RWPE1 (cell line): Measurements from ENCODE around the gene TSSK6.
A peak's percentile ranks its signal among the peaks of the same experiment; 100 is the strongest.

Experiments
- CTCF ChIA-PET: fragments of 350-600 bp; sonication (Branson Sonifier 250); formaldehyde crosslinking; extraction: SDS; loops from one replicate; lab custom pipeline; 2021; lab: Yijun Ruan, JAX
- POLR2A ChIA-PET: fragments of 400-600 bp; formaldehyde crosslinking; extraction: SDS; loops from one replicate; lab custom pipeline; 2020; ENCODE audit warnings: antibody characterized with exemption; ENCODE audit not compliant: low non-redundant PET; lab: Yijun Ruan, JAX
- DNase-seq: peaks from one replicate; pipeline ENCODE4 v3.0.0; 2012; ENCODE audit warnings: low spot score
- H3K27ac ChIP-seq: fragments of 450-650 bp; 2 replicates; pipeline ENCODE4 v1.5.1; 2017
- CTCF ChIP-seq: fragments of 450-650 bp; conservative IDR thresholded peaks from 2 replicates; pipeline ENCODE4 v1.5.1; 2017; ENCODE audit warnings: low read depth, mild to moderate bottlenecking

TSSK6 gene

DNA sequence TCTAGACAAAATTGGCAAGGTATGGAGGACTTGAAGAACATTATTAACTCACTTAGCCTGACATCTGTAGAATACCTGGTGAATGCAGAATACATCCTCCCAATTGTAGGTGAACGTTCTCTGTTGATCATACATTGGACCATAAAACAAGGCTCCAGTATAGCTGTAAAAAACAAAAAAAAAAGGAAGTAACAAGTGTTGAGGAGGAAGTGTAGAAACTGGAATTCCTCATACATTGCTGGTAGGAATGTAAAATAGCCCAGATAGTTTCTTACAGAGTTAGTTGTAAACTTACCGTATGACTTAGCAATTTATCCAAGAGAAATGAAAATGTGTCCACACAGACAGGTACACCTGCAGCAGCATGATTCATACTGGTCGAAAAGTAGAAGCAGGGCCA, 44.8 kb downstream of the TSSK6 start:
- ChIA-PET POLR2A (no interaction called here), CTCF (no interaction called here)
- H3K27ac ChIP-seq = no peak overlapping the region

DNA sequence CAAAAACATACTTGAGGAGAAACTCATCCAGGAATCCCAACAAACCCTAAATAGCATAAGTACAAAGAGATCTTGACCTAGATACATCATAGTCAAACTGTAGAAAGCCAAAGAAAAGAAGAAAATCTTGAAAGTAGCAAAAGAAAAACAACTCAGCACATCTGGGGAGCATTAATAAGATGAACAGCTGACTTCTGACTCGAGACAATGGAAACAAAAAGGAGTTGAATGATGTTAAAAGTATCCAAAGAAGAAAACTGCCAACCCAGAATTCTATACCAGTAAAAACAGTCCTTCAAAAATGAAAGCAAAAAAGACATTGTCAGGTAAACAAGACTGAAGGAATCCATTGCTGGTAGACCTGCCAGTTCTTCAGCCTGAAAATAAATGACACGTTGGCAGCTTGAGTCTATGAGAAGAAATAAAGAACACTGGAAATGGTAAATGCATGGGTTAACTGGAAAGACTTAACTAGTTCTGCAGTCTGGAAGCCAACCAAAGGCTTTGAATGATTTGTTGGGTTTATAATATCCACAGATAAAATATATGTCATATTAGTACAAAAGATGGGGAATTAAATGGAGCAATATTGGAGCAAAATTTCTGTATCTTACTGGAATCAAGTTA, 46.8 kb downstream of the TSSK6 start:
- no peak for TF ChIP-seq CTCF
- ChIA-PET POLR2A (no interaction called here), CTCF (no interaction called here)
- no peak overlapping the region for H3K27ac ChIP-seq
- no peak for DNase-seq

More for the DNA sequence above, 44.8 kb downstream of the TSSK6 start:
- DNase-seq = no peak
- TF ChIP-seq CTCF = no peak

- no peak for TF ChIP-seq CTCF
- H3K27ac ChIP-seq = no peak overlapping the region
- no peak for DNase-seq
- POLR2A ChIA-PET = no interaction called here
- CTCF ChIA-PET = no interaction called here
These were observed 49.1 kb downstream of the TSSK6 start for GRCh38 chr19:19466201-19466600.

GRCh38 chr19:19465436-19466070, 49.8 kb downstream of the TSSK6 start:
- no peak for TF ChIP-seq CTCF
- no peak for DNase-seq
- peak overlapping the region; percentile 74; the same call in 1 of the 2 replicates for H3K27ac ChIP-seq
- CTCF ChIA-PET = no interaction called here
- POLR2A ChIA-PET = no interaction called here

DNA sequence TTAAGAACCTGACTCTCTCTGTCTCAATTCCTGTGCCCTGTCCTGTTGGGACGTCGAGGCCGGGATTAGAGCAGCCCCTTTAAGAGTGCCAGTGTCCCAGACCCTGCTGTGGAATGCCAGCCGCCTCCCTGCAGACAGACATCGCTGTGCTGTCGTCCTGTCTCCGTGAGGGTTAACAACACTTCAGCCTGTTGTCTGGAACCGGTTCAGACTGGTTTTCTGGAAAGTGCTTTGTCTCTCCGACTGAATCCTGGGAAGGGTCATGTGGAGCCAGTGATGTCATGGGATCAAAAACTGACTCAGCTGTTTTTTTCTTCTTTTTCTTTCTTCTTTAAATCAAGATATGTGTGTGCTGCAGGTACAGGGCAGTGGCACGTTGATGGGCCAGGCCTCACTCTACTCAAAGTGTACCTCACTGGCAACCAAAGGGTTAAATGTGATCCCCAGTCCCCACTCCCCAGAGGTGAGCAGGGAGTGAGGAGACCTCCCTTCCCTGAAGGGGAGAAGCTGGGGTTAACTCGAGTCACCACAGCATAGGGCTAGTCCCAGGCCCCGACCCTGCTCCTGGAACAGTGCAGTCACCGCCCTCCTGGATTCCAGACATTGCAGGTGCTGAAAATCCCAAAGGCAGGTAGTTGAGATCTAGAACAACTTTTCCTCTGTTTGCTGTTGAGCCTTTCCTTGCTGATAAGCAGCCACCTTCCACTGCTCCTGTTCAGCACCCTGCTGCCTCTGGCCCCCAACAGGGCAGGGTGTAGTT, 50.8 kb downstream of the TSSK6 start:
- H3K27ac ChIP-seq = peak overlapping the region; percentile 74
- POLR2A ChIA-PET = no interaction called here
- CTCF ChIA-PET = no interaction called here
- no peak for TF ChIP-seq CTCF
- no peak for DNase-seq
